Suprapubic skin (tissue), 3 donors: ENCODE measurements around the gene LAMC3.

Experiments
- EP300 ChIP-seq: sonication (generic); formaldehyde crosslinking; IDR thresholded peaks from one replicate; pipeline ENCODE4 v1.6.1; 2017; ENCODE audit warnings: antibody characterized with exemption
- TF ChIP-seq, protein P1 (sequence below), 2 donors: fragments of 200-600 bp in 1 of 2; fragments of 450-650 bp in 1 of 2; sonication (generic) in 1 of 2; IDR thresholded peaks; one replicate each; pipeline ENCODE4 v1.5.1; 2016 to 2019; ENCODE audit warnings: antibody characterized with exemption in 2 of 2, mild to moderate bottlenecking in 1 of 2, moderate library complexity in 1 of 2

DNA sequence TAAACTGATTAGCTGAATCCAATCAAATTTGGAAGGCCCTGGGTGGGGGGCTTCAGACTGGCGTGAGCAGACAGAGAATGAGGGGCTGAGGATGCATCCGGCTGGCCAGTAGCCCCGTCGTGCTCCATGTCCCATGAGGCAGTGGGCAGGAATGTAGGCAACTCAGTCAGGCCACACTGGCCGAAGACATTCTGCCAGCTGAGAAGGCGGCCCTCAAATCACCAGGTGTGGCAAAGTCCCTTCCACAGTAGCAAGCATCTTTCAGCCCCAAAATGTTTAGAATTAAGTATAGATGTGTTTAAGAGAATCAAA, 25.7 kb upstream of the LAMC3 start:
- TF ChIP-seq, protein P1, sequence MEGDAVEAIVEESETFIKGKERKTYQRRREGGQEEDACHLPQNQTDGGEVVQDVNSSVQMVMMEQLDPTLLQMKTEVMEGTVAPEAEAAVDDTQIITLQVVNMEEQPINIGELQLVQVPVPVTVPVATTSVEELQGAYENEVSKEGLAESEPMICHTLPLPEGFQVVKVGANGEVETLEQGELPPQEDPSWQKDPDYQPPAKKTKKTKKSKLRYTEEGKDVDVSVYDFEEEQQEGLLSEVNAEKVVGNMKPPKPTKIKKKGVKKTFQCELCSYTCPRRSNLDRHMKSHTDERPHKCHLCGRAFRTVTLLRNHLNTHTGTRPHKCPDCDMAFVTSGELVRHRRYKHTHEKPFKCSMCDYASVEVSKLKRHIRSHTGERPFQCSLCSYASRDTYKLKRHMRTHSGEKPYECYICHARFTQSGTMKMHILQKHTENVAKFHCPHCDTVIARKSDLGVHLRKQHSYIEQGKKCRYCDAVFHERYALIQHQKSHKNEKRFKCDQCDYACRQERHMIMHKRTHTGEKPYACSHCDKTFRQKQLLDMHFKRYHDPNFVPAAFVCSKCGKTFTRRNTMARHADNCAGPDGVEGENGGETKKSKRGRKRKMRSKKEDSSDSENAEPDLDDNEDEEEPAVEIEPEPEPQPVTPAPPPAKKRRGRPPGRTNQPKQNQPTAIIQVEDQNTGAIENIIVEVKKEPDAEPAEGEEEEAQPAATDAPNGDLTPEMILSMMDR (IDR thresholded peaks at IDR 0.05), result no peak
- TF ChIP-seq EP300, result no peak
